Mammary epithelial cell (primary cell): ENCODE results near the gene SLC39A10.

ENCODE experiments used
- EZH2 ChIP-seq: IDR thresholded peaks from 2 replicates; pipeline ENCODE4 v1.6.1; 2012; ENCODE audit warnings: low read length, inconsistent platforms, borderline replicate concordance
- TF ChIP-seq, protein P1 (sequence below), 2 donors: IDR thresholded peaks in 1 of 2; conservative IDR thresholded peaks in 1 of 2; 2 replicates each; pipeline ENCODE4 v1.5.1; 2011 to 2012; ENCODE audit warnings: inconsistent platforms in 2 of 2, low read length in 2 of 2, mild to moderate bottlenecking in 2 of 2, control low read depth in 1 of 2, low read depth in 1 of 2; ENCODE audit not compliant: insufficient read depth in 1 of 2; ENCODE audit errors: extremely low read depth in 1 of 2

DNA sequence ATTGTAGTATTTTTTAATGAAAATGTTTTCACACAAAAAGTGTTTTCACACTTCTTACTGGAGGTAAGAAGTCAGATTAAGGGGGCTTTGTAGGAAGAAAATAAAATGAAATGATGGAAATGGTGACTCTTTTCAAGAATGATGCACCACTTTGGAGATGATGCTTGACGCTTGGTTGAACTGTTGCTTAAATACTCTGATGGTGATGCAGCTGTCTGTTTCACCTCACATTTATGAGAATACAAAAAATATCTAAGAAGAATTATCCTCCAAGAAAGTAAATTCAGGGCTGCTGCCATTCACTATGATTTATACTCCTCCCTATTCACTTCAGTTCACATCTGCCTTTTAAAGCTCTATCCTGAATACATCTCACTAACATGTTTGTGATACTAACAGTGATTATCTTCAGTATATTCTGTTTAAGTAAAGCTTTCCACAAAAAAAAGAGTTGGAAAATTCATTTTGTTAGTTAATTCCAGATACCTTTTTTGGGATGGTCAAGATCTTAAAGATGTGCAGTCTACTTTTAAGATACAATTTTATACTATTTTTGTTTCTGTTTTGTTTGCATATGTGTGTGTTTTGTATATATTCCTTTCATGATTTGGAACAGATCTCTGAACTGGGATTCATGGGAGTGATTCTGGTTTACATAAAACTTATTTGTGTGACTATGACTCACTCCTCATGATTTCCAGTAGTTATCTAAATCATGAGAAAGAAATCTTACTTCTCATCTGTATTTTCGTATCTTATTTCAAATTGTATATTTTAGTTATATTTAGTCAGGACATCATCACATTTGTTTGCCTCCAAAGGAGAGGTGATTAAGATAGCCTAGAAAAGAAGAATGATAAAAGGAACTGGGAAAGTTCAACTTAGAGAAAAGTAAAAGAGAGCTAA, 53.1 kb downstream of the SLC39A10 start:
- no peak for TF ChIP-seq EZH2
- TF ChIP-seq, protein P1, sequence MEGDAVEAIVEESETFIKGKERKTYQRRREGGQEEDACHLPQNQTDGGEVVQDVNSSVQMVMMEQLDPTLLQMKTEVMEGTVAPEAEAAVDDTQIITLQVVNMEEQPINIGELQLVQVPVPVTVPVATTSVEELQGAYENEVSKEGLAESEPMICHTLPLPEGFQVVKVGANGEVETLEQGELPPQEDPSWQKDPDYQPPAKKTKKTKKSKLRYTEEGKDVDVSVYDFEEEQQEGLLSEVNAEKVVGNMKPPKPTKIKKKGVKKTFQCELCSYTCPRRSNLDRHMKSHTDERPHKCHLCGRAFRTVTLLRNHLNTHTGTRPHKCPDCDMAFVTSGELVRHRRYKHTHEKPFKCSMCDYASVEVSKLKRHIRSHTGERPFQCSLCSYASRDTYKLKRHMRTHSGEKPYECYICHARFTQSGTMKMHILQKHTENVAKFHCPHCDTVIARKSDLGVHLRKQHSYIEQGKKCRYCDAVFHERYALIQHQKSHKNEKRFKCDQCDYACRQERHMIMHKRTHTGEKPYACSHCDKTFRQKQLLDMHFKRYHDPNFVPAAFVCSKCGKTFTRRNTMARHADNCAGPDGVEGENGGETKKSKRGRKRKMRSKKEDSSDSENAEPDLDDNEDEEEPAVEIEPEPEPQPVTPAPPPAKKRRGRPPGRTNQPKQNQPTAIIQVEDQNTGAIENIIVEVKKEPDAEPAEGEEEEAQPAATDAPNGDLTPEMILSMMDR (conservative IDR thresholded peaks at IDR 0.05 in 1 of 2, IDR thresholded peaks at IDR 0.05 in 1 of 2; ENCODE audit: extremely low read depth in 1 of 2, insufficient read depth in 1 of 2, low read depth in 1 of 2, low read length in 2 of 2) = no peak
